OCI-LY7 (cell line): ENCODE data around the gene GOLT1A.

Source experiments
- CTCF ChIP-seq: fragments of 200-600 bp; sonication (generic); conservative IDR thresholded peaks from 2 replicates; pipeline ENCODE4 v1.5.1; 2014; ENCODE audit warnings: mild to moderate bottlenecking, antibody characterized with exemption, low read length, moderate library complexity, mixed read lengths
- EZH2phosphoT487 ChIP-seq: fragments of 200-600 bp; sonication (generic); IDR thresholded peaks from 2 replicates; pipeline ENCODE4 v1.6.1; 2018; ENCODE audit warnings: low read depth, borderline replicate concordance, mild to moderate bottlenecking, mixed run types, antibody characterized with exemption, low read length, moderate library complexity, mixed read lengths

- TF ChIP-seq CTCF = peak; percentile 89
- TF ChIP-seq EZH2phosphoT487 = no peak
Measured at GRCh38 chr1:204207136-204207616, 6.6 kb downstream of the GOLT1A start.
